OCI-LY1 (cell line): Measurements from ENCODE around the gene NTSR1.
A peak's percentile ranks its signal among the peaks of the same experiment; 100 is the strongest.

Experiments
- H2AFZ ChIP-seq: fragments of 200-600 bp; sonication (generic), shearing (Covaris generic); 2 replicates; pipeline ENCODE4 v1.6.0; 2014; ENCODE audit warnings: antibody characterized with exemption, mild to moderate bottlenecking, low read length
- H3F3A ChIP-seq: fragments of 200-600 bp; sonication (generic), shearing (Covaris generic); 2 replicates; pipeline ENCODE4 v1.6.0; 2014; ENCODE audit warnings: mild to moderate bottlenecking, antibody characterized with exemption, low read length, moderate library complexity; ENCODE audit not compliant: insufficient read depth
- H3K27ac ChIP-seq: fragments of 200-600 bp; sonication (generic); 2 replicates; pipeline ENCODE4 v1.5.1; 2014; ENCODE audit warnings: low read length, mixed run types, mild to moderate bottlenecking, low read depth; ENCODE audit not compliant: poor library complexity, severe bottlenecking
- H3K27me3 ChIP-seq: fragments of 200-600 bp; sonication (generic); 2 replicates; pipeline ENCODE4 v1.6.0; 2014; ENCODE audit warnings: antibody characterized with exemption, mild to moderate bottlenecking, low read length, moderate library complexity; ENCODE audit not compliant: insufficient read depth
- H3K36me3 ChIP-seq: fragments of 200-600 bp; sonication (generic); 2 replicates; pipeline ENCODE4 v1.6.1; 2014; ENCODE audit warnings: mild to moderate bottlenecking, antibody characterized with exemption, low read length, moderate library complexity, mixed read lengths; ENCODE audit not compliant: insufficient read depth
- H3K4me1 ChIP-seq: fragments of 200-600 bp; sonication (generic); 2 replicates; pipeline ENCODE4 v1.5.1; 2014; ENCODE audit warnings: mild to moderate bottlenecking, low read length, moderate library complexity; ENCODE audit not compliant: insufficient read depth, severe bottlenecking
- H3K4me2 ChIP-seq: fragments of 200-600 bp; sonication (generic), shearing (Covaris generic); 2 replicates; pipeline ENCODE4 v1.6.1; 2014; ENCODE audit warnings: low read length
- H3K4me3 ChIP-seq: fragments of 200-600 bp; sonication (generic); 2 replicates; pipeline ENCODE4 v1.5.1; 2014; ENCODE audit warnings: low read length, low read depth, mild to moderate bottlenecking, mixed read lengths; ENCODE audit not compliant: poor library complexity, severe bottlenecking
- H3K79me2 ChIP-seq: fragments of 200-600 bp; shearing (Covaris generic); 2 replicates; pipeline ENCODE4 v1.6.1; 2016; ENCODE audit warnings: mixed run types, low read length, mixed read lengths; ENCODE audit not compliant: insufficient read depth
- H3K9ac ChIP-seq: fragments of 200-600 bp; sonication (generic), shearing (Covaris generic); 2 replicates; pipeline ENCODE4 v1.6.1; 2014; ENCODE audit warnings: mild to moderate bottlenecking, low read length, mixed read lengths
- H3K9me2 ChIP-seq: fragments of 200-600 bp; sonication (generic), shearing (Covaris generic); 2 replicates; pipeline ENCODE4 v1.6.1; 2014; ENCODE audit warnings: low read depth, mild to moderate bottlenecking, low read length, mixed read lengths
- H3K9me3 ChIP-seq: fragments of 200-600 bp; shearing (Covaris generic); 2 replicates; pipeline ENCODE4 v1.6.1; 2014; ENCODE audit warnings: low read length, mixed read lengths
- H4K20me1 ChIP-seq: fragments of 200-600 bp; sonication (generic), shearing (Covaris generic); 2 replicates; pipeline ENCODE4 v1.6.0; 2016; ENCODE audit warnings: mild to moderate bottlenecking, low read length; ENCODE audit not compliant: insufficient read depth
- CTCF ChIP-seq: fragments of 200-600 bp; sonication (generic), shearing (Covaris generic); IDR thresholded peaks from 2 replicates; pipeline ENCODE4 v1.5.1; 2017; ENCODE audit warnings: mild to moderate bottlenecking, antibody characterized with exemption, low read length, moderate library complexity, mixed read lengths
- EZH2 ChIP-seq: fragments of 200-600 bp; sonication (generic), shearing (Covaris generic); IDR thresholded peaks from 2 replicates; pipeline ENCODE4 v1.8.0; 2017; ENCODE audit warnings: borderline replicate concordance, mixed run types, mild to moderate bottlenecking, antibody characterized with exemption, low read length, moderate library complexity, mixed read lengths

The NTSR1 gene

GRCh38 chr20:62774762-62775161 is 66.1 kb downstream of the NTSR1 start:
- no peaks in the 10 kb centered on the region for H3K36me3 ChIP-seq
- H3K4me3 ChIP-seq: no peak overlapping the region
- H3K79me2 ChIP-seq: no peaks in the 10 kb centered on the region
- H4K20me1 ChIP-seq: no peaks in the 10 kb centered on the region
- TF ChIP-seq CTCF (no peak), EZH2 (no peak)
- H3K9me3 ChIP-seq: no peaks in the 10 kb centered on the region
- no peak overlapping the region for H3K27ac ChIP-seq
- no peaks in the 10 kb centered on the region for H3F3A ChIP-seq
- no peak overlapping the region for H2AFZ ChIP-seq
- peaks cover 3% of the 10 kb centered on the region; the same call in 1 of the 2 replicates for H3K27me3 ChIP-seq
- no peak overlapping the region for H3K4me2 ChIP-seq
- H3K9me2 ChIP-seq: no peaks in the 10 kb centered on the region
- peaks cover 8% of the 10 kb centered on the region for H3K4me1 ChIP-seq
- no peak overlapping the region for H3K9ac ChIP-seq

GRCh38 chr20:62775206-62775605 is 66.6 kb downstream of the NTSR1 start:
- Histone ChIP-seq H3K27ac (no peak overlapping the region), H3K9me2 (no peaks in the 10 kb centered on the region), H3K27me3 (no peaks in the 10 kb centered on the region), H3K4me3 (no peak overlapping the region), H2AFZ (no peak overlapping the region), H3K4me1 (peaks cover 8% of the 10 kb centered on the region), H3K9me3 (no peaks in the 10 kb centered on the region), H4K20me1 (no peaks in the 10 kb centered on the region), H3F3A (no peaks in the 10 kb centered on the region), H3K36me3 (no peaks in the 10 kb centered on the region), H3K4me2 (no peak overlapping the region), H3K9ac (no peak overlapping the region), H3K79me2 (no peaks in the 10 kb centered on the region)
- TF ChIP-seq CTCF (no peak), EZH2 (no peak)

- H3K9ac ChIP-seq: no peak overlapping the region
- 0 out of 2 replicates have a peak overlapping the region, but pooled peaks have one; percentile 16 for H3K4me2 ChIP-seq
- peaks cover 8% of the 10 kb centered on the region for H3K4me1 ChIP-seq
- H3K27me3 ChIP-seq: no peaks in the 10 kb centered on the region
- no peak overlapping the region for H2AFZ ChIP-seq
- no peaks in the 10 kb centered on the region for H3F3A ChIP-seq
- no peak for TF ChIP-seq CTCF
- no peak for TF ChIP-seq EZH2
- no peaks in the 10 kb centered on the region for H3K9me3 ChIP-seq
- H3K4me3 ChIP-seq: no peak overlapping the region
- H3K36me3 ChIP-seq: no peaks in the 10 kb centered on the region
- H3K9me2 ChIP-seq: no peaks in the 10 kb centered on the region
- no peaks in the 10 kb centered on the region for H4K20me1 ChIP-seq
- no peaks in the 10 kb centered on the region for H3K79me2 ChIP-seq
- no peak overlapping the region for H3K27ac ChIP-seq
These were observed 67.5 kb downstream of the NTSR1 start for GRCh38 chr20:62776035-62776691.
